ENCODE measurements around the gene FNDC3B.

DNA sequence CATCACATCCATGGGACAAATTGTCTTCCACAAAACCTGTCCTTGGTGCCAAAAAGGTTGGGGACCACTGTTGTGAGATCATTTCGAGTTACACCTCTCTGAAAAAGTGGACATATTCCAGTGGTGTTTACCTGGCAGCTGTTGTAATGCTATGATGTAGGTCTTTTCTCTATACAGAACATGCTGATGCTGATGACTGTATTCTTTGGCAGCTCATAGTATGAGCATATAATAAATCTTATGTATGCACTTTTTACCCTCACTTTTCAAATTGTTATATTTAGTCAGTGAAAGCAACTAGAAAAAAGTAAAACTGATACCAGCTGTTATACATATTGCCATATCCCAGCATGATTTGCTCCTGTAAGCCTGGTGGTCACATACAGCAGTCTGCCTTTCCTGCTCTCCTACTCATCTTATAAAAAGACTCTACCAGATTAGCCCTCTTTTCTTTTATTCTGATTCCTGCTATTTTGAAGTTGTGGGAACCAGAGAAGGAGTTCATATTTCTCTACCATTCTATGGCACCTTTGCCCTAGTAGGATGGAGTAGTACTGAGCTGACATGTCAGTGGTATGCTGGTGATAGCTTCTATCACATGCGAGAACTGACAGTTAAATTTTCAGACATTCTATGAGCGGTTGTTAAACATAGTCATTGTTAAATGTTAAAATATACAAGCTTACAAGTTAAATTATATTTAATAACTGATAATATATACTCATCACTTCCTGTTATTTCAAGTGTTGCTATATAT, 128.7 kb downstream of the FNDC3B start:
- TF ChIP-seq, protein P1, sequence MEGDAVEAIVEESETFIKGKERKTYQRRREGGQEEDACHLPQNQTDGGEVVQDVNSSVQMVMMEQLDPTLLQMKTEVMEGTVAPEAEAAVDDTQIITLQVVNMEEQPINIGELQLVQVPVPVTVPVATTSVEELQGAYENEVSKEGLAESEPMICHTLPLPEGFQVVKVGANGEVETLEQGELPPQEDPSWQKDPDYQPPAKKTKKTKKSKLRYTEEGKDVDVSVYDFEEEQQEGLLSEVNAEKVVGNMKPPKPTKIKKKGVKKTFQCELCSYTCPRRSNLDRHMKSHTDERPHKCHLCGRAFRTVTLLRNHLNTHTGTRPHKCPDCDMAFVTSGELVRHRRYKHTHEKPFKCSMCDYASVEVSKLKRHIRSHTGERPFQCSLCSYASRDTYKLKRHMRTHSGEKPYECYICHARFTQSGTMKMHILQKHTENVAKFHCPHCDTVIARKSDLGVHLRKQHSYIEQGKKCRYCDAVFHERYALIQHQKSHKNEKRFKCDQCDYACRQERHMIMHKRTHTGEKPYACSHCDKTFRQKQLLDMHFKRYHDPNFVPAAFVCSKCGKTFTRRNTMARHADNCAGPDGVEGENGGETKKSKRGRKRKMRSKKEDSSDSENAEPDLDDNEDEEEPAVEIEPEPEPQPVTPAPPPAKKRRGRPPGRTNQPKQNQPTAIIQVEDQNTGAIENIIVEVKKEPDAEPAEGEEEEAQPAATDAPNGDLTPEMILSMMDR (IDR thresholded peaks at IDR 0.05; ENCODE audit: insufficient read depth, low read length, poor library complexity, severe bottlenecking): no peak
- no peak for TF ChIP-seq EZH2phosphoT487 (conservative IDR thresholded peaks at IDR 0.05; ENCODE audit: low read length)

All from SU-DHL-6 (cell line).